K562 (cell line): ENCODE data around the gene PCDH9.

ENCODE experiments used
- ATF7 ChIP-seq: fragments of 450-650 bp; IDR thresholded peaks from 2 replicates; pipeline ENCODE4 v1.7.1; 2014; ENCODE audit warnings: mild to moderate bottlenecking, moderate library complexity
- MYC ChIP-seq, 2 experiments: fragments of 250-450 bp in 1 of 2; sonication (Bioruptor Pico) in 1 of 2; IDR thresholded peaks; 2 replicates each; pipeline versions ENCODE4 v1.5.1 to v1.6.1; 2012 to 2021; ENCODE audit warnings: low read depth in 2 of 2, borderline replicate concordance in 1 of 2, improper control_type of control experiment in 1 of 2, low read length in 1 of 2, mild to moderate bottlenecking in 1 of 2, moderate library complexity in 1 of 2
- POLR2A ChIP-seq: fragments of 450-650 bp; conservative IDR thresholded peaks from 2 replicates; pipeline ENCODE4 v1.6.1; 2016
- RFX5 ChIP-seq: IDR thresholded peaks from 2 replicates; pipeline ENCODE4 v1.6.1; 2011; ENCODE audit warnings: low read depth, mild to moderate bottlenecking, improper control_type of control experiment, low read length
- SMAD4 ChIP-seq: fragments of 250-450 bp; sonication (Bioruptor Pico); conservative IDR thresholded peaks from 2 replicates; pipeline ENCODE4 v1.8.0; 2021; ENCODE audit warnings: inconsistent platforms, mild to moderate bottlenecking, moderate library complexity
- SP1 ChIP-seq: sonication (generic); formaldehyde crosslinking; IDR thresholded peaks from 2 replicates; pipeline ENCODE4 v1.8.1; 2022; ENCODE audit warnings: mild to moderate bottlenecking, missing genetic modification reagents
- YY1 ChIP-seq, 3 experiments: IDR thresholded peaks; 2 replicates each; pipeline ENCODE4 v1.6.1; 2011; ENCODE audit warnings: low read length in 2 of 3, mild to moderate bottlenecking in 2 of 3, moderate library complexity in 2 of 3, borderline replicate concordance in 1 of 3, control low read depth in 1 of 3, low read depth in 1 of 3; ENCODE audit not compliant: insufficient read depth in 3 of 3, insufficient replicate concordance in 2 of 3, control insufficient read depth in 1 of 3, insufficient read length in 1 of 3; ENCODE audit errors: extremely low read depth in 1 of 3
- TF ChIP-seq, protein P1 (sequence below), 3 experiments: IDR thresholded peaks in 2 of 3; conservative IDR thresholded peaks in 1 of 3; 2 replicates each; pipeline ENCODE4 v1.5.1; 2011 to 2012; ENCODE audit warnings: low read length in 3 of 3, mild to moderate bottlenecking in 3 of 3, control low read depth in 2 of 3, improper control_type of control experiment in 1 of 3, inconsistent platforms in 1 of 3, low read depth in 1 of 3, mixed read lengths in 1 of 3, moderate library complexity in 1 of 3; ENCODE audit not compliant: insufficient read depth in 2 of 3
- TF ChIP-seq, protein P2 (sequence below): fragments of 250-450 bp; sonication (Bioruptor Pico); IDR thresholded peaks from 2 replicates; pipeline ENCODE4 v1.8.0; 2021; ENCODE audit warnings: moderate library complexity, mild to moderate bottlenecking, inconsistent platforms
- TF ChIP-seq, protein P3 (sequence below), 2 experiments: fragments of 450-650 bp; formaldehyde crosslinking in 1 of 2; IDR thresholded peaks; 2 replicates each; pipeline versions ENCODE4 v1.4.0 to v1.6.1; 2014 to 2020; ENCODE audit warnings: mild to moderate bottlenecking in 2 of 2, borderline replicate concordance in 1 of 2, low read depth in 1 of 2
- TF ChIP-seq, protein P4 (sequence below): fragments of 250-450 bp; sonication (Bioruptor Pico); IDR thresholded peaks from 2 replicates; pipeline ENCODE4 v1.5.0; 2021

DNA sequence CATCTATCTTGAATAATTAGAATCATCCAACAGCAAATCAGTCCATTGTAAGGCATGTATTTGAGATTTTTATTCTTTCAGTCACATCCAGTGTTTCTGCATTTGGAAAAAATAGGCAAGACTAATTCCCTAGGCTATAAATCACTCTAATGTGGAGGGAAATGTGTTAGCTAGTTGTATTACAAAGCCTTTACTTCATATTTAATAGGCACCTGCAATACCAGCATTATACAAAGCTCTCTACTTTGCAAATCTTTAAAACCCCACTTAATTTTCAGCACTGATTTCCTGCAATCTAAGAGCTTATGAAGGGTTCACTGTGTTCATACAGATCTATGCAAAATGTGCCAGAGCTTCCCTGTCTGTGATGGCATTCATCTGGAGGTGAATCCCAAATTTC lies 12.3 kb downstream of the PCDH9 start:
- TF ChIP-seq, protein P1, sequence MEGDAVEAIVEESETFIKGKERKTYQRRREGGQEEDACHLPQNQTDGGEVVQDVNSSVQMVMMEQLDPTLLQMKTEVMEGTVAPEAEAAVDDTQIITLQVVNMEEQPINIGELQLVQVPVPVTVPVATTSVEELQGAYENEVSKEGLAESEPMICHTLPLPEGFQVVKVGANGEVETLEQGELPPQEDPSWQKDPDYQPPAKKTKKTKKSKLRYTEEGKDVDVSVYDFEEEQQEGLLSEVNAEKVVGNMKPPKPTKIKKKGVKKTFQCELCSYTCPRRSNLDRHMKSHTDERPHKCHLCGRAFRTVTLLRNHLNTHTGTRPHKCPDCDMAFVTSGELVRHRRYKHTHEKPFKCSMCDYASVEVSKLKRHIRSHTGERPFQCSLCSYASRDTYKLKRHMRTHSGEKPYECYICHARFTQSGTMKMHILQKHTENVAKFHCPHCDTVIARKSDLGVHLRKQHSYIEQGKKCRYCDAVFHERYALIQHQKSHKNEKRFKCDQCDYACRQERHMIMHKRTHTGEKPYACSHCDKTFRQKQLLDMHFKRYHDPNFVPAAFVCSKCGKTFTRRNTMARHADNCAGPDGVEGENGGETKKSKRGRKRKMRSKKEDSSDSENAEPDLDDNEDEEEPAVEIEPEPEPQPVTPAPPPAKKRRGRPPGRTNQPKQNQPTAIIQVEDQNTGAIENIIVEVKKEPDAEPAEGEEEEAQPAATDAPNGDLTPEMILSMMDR (IDR thresholded peaks at IDR 0.05 in 2 of 3, conservative IDR thresholded peaks at IDR 0.05 in 1 of 3; ENCODE audit: insufficient read depth in 2 of 3, low read depth in 1 of 3, low read length in 3 of 3): no peak
- TF ChIP-seq RFX5 (no peak), POLR2A (no peak), MYC (IDR thresholded peaks at IDR 0.05; ENCODE audit: low read depth, low read length) (no peak), MYC (CRISPR knock-in tag; IDR thresholded peaks at IDR 0.05; ENCODE audit: borderline replicate concordance, low read depth) (no peak), SMAD4 (no peak), ATF7 (no peak), SP1 (CRISPR knock-in tag) (no peak), YY1 (IDR thresholded peaks at IDR 0.05; ENCODE audit: borderline replicate concordance in 1 of 3, control insufficient read depth in 1 of 3, extremely low read depth in 1 of 3, insufficient read depth in 3 of 3, insufficient read length in 1 of 3, insufficient replicate concordance in 2 of 3, low read depth in 1 of 3, low read length in 2 of 3) (no peak)
- TF ChIP-seq, protein P2, sequence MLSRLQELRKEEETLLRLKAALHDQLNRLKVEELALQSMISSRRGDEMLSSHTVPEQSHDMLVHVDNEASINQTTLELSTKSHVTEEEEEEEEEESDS (CRISPR knock-in tag): no peak
- TF ChIP-seq, protein P3, sequence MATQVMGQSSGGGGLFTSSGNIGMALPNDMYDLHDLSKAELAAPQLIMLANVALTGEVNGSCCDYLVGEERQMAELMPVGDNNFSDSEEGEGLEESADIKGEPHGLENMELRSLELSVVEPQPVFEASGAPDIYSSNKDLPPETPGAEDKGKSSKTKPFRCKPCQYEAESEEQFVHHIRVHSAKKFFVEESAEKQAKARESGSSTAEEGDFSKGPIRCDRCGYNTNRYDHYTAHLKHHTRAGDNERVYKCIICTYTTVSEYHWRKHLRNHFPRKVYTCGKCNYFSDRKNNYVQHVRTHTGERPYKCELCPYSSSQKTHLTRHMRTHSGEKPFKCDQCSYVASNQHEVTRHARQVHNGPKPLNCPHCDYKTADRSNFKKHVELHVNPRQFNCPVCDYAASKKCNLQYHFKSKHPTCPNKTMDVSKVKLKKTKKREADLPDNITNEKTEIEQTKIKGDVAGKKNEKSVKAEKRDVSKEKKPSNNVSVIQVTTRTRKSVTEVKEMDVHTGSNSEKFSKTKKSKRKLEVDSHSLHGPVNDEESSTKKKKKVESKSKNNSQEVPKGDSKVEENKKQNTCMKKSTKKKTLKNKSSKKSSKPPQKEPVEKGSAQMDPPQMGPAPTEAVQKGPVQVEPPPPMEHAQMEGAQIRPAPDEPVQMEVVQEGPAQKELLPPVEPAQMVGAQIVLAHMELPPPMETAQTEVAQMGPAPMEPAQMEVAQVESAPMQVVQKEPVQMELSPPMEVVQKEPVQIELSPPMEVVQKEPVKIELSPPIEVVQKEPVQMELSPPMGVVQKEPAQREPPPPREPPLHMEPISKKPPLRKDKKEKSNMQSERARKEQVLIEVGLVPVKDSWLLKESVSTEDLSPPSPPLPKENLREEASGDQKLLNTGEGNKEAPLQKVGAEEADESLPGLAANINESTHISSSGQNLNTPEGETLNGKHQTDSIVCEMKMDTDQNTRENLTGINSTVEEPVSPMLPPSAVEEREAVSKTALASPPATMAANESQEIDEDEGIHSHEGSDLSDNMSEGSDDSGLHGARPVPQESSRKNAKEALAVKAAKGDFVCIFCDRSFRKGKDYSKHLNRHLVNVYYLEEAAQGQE (IDR thresholded peaks at IDR 0.05; ENCODE audit: borderline replicate concordance): no peak
- TF ChIP-seq, protein P3 (CRISPR knock-in tag; IDR thresholded peaks at IDR 0.05; ENCODE audit: low read depth): no peak
- TF ChIP-seq, protein P4, sequence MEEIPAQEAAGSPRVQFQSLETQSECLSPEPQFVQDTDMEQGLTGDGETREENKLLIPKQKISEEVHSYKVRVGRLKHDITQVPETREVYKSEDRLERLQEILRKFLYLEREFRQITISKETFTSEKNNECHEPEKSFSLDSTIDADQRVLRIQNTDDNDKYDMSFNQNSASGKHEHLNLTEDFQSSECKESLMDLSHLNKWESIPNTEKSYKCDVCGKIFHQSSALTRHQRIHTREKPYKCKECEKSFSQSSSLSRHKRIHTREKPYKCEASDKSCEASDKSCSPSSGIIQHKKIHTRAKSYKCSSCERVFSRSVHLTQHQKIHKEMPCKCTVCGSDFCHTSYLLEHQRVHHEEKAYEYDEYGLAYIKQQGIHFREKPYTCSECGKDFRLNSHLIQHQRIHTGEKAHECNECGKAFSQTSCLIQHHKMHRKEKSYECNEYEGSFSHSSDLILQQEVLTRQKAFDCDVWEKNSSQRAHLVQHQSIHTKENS: no peak
